ENCODE data around the gene TADA3.

The TADA3 gene

GRCh38 chr3:9792405-9793160 is at the start of gene TADA3, which contains the start of gene ARPC4:
Gene TADA3, minus strand, starts transcription at chr3:9792473. Its CDS starts 1,007 bp downstream, at chr3:9791466.
Gene ARPC4, plus strand, starts transcription at chr3:9793082. Its CDS starts 40 bp downstream, at chr3:9793122.
- peak; percentile 95 for DNase-seq

GRCh38 chr3:9841015-9841414 is 48.7 kb upstream of the TADA3 start:
- DNase-seq = no peak

GRCh38 chr3:9838856-9839255 is 46.6 kb upstream of the TADA3 start:
- DNase-seq = no peak

GRCh38 chr3:9837701-9838582 is 45.7 kb upstream of the TADA3 start:
- DNase-seq = no peak

GRCh38 chr3:9834520-9835380 is 42.5 kb upstream of the TADA3 start:
- DNase-seq = no peak

- DNase-seq = no peak
Observed at GRCh38 chr3:9833078-9833477, 40.8 kb upstream of the TADA3 start.

- DNase-seq = no peak
Observed at GRCh38 chr3:9831253-9831652, 39.0 kb upstream of the TADA3 start.

GRCh38 chr3:9828801-9829755 is 36.8 kb upstream of the TADA3 start:
- DNase-seq = no peak

GRCh38 chr3:9826815-9827573 is 34.7 kb upstream of the TADA3 start:
- peak; percentile 32 for DNase-seq

GRCh38 chr3:9825451-9826040 is 33.3 kb upstream of the TADA3 start:
- DNase-seq = no peak

- DNase-seq = no peak
Observed at GRCh38 chr3:9820946-9821345, 28.7 kb upstream of the TADA3 start.

- no peak for DNase-seq
Observed at GRCh38 chr3:9820543-9820942, 28.3 kb upstream of the TADA3 start.

GRCh38 chr3:9818666-9819335 is 26.5 kb upstream of the TADA3 start:
- no peak for DNase-seq

- DNase-seq = no peak
Observed at GRCh38 chr3:9817436-9817835, 25.2 kb upstream of the TADA3 start.

- no peak for DNase-seq
Observed at GRCh38 chr3:9815986-9816385, 23.7 kb upstream of the TADA3 start.

GRCh38 chr3:9812870-9813483 is 20.7 kb upstream of the TADA3 start:
- no peak for DNase-seq

- DNase-seq = no peak
Observed at GRCh38 chr3:9810846-9811245, 18.6 kb upstream of the TADA3 start.

GRCh38 chr3:9810433-9810770 is 18.1 kb upstream of the TADA3 start:
- DNase-seq = no peak

- DNase-seq = peak; percentile 68
Observed at GRCh38 chr3:9809615-9810432, 17.6 kb upstream of the TADA3 start, which contains the start of gene TTLL3. Gene TTLL3, plus strand, starts transcription at chr3:9810262. Its CDS starts 400 bp downstream, at chr3:9810662.
